GM19043 (cell line): ENCODE results near the gene MUC2.

ENCODE experiments used
- ATAC-seq: cut with Tn5 transposase; IDR thresholded peaks from one replicate; pipeline ENCODE4 v1.9.1; 2021; ENCODE audit warnings: low read depth; ENCODE audit not compliant: unreplicated experiment

The MUC2 gene

DNA sequence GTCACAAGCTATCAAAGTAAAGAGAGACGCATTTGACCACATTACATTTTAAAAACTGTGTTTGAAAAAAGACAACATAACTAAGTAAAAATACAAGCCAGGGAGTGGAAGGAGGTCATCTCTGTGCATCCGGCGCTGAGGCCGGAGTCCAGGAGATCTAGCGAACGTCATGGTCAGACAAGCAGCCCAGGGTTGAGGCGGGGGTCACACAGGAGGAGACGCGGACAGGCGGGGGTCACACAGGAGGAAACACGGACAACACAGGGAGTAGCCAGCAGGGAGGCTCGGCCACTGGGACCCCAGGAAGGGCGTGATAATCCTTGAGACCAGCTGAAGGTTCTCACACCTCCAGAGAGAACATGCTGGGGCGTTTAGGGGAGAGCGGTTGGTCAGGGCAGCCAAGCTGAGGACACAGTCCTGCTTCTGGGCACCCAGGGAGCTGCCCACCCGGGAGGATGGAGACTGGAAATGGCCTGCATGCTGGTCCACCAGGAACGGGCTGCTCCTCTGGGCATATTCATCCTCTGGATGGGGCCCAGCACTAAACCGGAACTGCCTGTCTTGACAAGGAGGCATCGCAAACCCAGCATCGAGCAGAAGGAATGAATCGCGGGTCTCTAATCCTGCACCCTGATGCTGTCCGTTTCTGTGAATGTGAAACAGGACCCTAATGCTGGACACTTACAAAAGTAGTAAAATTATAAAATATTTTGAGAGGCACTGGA is 42.2 kb downstream of the MUC2 start:
- no peak for ATAC-seq

DNA sequence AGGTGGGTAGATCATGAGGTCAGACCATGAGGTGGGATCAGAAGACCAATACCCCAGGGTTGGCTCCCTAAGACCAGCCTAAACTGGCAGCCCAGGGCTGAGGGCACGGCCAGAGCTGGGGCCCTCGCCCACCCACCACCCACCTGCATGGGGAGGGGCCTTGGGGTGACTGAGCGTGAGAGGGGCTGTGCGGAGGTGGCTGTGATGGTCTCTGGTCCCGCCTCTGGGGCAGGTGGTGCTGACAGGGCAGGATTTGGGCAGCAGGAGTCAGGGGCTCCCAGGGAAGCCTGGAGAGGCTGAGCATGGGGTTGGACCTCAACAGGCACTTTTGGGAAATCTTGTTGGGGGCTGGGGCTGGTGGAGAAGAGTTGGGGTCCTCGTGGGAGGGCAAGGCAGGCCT is 43.3 kb downstream of the MUC2 start:
- no peak for ATAC-seq

DNA sequence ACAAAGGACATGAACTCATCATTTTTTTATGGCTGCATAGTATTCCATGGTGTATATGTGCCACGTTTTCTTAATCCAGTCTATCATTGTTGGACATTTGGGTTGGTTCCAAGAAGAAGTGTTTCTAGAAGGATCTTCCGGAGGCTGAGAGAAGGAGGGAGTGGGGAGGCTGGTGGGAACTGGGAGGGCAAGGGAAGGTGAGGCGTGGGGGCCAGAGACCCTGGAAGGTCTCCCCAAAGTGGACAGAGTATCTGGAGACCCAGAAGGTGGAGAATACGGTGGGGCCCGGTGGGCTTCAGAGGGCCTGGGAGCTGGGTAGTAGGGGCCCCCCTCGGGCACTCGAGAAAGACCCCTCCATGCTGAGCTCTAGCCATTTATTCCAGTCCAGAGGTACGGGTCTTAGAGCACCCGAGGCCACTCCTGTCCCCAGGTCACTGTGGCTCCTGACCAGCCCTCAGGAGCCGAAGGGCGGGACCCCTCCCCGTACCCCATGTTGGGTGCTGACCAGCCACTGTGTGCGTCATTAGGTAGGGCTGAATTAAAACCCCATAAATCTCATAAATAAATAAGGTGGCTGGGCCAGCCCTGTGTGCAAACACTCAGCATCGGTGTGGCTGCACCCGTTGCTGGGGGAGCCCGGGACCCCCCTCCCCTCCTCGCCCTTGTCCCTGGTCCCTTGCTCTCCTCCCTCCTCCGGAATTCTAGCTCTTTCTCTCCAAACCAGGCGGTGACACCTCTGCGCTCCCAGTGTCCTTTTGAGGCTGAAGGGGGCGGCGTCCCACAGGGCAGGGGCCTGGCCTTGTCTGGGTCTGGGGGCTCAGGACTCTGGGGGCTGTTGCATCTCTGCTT is 44.3 kb downstream of the MUC2 start:
- ATAC-seq, result no peak

DNA sequence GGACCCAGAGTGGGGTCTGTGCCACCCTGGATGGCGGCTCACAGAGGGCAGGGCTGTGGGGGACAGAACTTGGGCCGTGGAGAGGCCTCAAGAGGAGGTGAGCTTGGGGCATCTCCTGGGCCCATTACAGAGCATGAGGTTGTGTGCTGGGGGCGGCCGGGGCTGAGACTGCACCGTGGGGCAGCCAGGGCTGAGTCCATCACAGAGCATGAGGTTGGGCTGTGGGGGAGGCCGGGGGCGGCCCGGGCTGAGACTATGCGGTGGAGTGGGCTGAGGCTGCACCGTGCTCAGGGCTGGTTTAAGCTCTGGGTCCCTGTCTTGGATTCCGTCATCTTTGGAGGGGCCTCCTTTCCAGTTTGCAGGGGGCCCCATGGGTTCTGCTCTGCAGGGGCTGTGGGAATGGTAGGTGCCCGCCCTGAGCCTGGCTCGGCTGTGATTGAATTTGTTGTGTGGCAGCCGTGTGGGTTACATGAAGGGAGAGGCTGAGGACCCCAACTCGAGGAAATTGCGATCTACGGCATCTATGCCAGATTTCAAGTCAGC is 45.0 kb downstream of the MUC2 start:
- ATAC-seq, result no peak

DNA sequence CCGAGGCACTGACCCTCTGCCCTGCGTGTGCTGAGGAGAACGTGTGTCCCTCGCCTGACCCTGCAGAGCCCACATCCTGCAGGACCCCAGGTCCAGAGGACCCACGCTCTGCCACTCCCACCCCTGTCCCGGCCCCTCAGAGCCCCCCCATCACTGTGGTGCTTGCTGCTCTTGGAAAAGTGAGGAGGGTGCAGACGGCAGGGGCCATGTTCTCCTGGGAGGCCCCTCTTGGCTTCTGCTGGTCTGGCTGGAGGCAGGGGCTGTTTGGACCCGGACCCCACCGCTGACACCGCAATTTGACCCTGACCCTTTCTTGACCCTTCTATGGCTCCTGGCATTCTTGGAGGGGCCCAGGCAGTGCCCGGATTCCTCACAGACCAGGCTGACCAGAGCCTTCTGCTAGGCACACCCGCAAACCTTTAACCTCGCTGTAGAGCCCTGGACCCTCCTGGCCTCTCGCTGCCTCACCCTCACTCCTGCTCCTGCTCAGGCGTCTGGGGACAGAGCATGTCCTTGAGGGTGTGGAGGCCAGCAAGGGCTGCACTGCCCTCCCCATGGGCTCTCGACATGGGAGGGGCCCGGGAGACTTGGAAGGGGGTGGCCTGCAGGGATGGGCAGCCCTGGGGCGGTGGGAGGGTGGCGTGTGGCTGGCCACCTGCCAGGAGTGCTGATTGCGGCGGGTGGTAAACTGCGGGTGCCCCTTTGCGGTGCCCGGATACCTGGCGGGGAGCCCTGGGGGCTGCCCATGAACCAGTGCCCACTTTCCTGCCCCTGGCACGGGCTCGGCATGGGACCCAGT is 46.1 kb downstream of the MUC2 start:
- ATAC-seq, result no peak

DNA sequence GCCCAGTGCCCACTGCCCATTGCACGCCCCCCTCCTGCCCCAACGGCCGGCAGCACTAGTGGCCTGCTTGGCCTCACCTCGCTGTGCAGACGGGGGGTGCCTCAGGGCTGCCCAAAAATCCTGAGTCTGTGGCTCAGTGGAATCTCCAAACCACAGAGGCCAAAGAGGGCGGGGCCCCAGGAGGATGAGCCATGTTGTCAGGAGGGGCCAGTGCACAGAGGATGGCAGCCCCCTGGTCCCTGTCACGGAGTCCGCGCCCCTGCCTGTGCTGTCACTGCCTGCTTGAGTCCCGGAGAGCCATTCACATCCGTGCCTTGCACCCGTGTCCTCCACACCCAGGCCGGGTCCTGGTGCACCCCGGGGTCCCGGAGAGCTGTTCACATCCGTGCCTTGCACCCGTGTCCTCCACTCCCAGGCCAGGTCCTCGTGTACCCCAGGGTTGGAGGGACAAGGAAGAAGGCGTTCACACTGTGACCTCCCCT is 46.7 kb downstream of the MUC2 start:
- no peak for ATAC-seq

DNA sequence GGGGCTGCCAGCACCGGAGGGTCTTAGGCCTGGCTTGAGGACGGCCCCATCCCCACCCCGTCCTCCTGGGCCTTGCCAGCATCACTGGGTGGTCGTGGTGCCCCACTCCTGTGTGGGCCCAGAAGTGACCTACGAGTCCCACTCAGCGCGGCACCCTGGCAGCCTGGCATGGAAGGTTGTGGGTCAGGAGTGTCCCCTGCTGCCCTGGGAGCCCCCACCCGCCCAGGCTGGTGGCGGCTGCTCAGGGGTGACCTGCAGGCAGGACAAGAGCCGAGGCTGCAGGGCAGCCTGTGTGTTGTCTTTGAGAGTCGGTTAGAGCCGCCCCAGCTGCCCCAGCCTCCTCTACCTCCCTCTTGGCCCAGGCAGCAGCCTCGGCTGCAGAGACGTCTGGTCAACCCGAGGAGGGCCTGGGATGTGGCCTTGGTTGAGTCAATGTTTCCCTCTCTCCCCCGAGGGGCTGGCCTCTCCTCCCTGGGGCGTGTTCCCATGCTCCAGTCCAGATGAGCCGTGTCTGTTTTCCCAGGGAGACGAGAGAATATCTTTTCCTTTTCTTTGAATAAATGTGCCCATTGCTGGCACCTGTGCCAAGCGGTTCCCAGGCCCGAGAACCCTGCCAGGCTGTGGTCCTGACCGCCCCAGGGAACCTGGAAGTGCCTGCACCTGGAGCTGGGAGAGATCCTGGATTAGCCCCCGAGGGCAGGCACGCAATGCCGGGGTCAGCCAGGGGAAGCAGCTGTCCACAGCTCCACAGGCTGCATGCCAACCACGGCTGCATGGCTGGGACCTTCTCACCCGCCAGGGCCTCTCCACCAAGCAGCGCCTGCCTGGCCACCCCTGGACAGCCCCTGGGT is 47.4 kb downstream of the MUC2 start:
- ATAC-seq, result no peak

DNA sequence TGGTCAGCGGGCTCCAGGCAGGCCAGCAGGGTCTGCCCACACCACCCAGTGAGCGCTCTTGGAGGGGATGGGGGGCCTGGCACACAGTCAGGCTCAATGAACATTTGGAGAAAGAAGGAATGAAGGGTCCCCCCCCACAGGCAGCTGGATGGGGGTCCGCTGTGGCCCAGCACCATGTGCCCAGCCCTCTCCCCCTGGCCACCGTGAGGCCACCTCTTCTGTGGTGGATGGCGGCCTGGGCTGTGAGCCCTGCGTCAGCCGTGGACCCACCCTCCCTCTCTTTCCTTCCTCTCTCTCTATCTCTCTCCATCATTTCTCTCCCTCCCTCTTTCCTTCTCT is 48.0 kb downstream of the MUC2 start:
- no peak for ATAC-seq

DNA sequence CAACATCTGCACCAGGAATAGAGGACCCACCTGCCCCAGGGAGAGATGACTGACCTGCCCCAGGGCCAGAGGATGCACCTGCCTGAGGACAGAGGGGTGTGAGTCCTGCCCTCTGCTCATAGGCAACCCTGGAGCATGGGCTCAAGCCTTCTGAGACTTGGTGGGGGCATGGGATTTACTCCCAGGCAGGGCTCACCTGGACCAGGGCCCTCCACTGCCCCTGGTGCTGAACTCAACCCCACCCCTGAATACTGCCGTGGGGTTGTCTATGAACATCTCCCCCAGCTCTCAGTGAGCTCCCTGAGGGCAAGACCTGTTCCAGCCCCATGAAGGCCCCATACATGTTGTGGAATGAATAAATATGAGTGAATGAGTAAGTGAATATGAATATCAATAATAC is 49.3 kb downstream of the MUC2 start:
- no peak for ATAC-seq
